ENCODE measurements around the gene ZNF853.
"Not testable (repeated sequence)": the region's sequence is repeated elsewhere in the genome, so short reads cannot be mapped to it uniquely, and the experiment has no call there.

The ZNF853 gene

GRCh38 chr7:6653071-6654003 is 37.9 kb downstream of the ZNF853 start:
- no peak for DNase-seq

GRCh38 chr7:6654113-6654841 is 38.9 kb downstream of the ZNF853 start:
- DNase-seq, result no peak

GRCh38 chr7:6654842-6655610 is 39.6 kb downstream of the ZNF853 start:
- DNase-seq, result no peak

GRCh38 chr7:6655636-6656385 is 40.4 kb downstream of the ZNF853 start:
- DNase-seq, result no peak

- no peak for DNase-seq
These were observed 41.0 kb downstream of the ZNF853 start for GRCh38 chr7:6656413-6656812.

GRCh38 chr7:6658618-6659345 is 43.4 kb downstream of the ZNF853 start:
- DNase-seq, result no peak

- DNase-seq, result not testable (repeated sequence)
These were observed 55.4 kb downstream of the ZNF853 start for GRCh38 chr7:6670851-6671250.

All from NCI-H510A treated with DMSO at 0.1 percent for 48 hours (cell line).